ENCODE data around the gene MERTK. TPM values are rescaled to one million over a fixed set of nuclear protein-coding genes. Genes with fewer than 3 reads are reported as not detected.

MERTK gene
- total RNA-seq, 1 donor from 2014 or later = 3.2 TPM

DNA sequence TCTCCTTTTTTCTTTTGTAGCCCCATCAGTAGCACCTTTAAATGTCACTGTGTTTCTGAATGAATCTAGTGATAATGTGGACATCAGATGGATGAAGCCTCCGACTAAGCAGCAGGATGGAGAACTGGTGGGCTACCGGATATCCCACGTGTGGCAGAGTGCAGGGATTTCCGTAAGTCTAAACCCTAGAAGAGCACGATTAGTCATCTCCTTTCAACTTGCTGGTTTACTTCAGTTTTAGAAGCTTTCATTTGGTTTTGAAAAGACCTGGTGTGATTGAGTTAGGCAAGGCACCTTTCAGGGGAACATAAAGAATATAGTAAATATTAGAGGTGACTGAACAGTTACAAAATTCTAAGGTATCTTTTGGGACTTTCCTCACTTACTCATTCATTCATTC, 84.4 kb downstream of the MERTK start:
- H3K36me3 Mint-ChIP-seq (ENCODE audit: low read depth) = peaks cover 11% of the 10 kb centered on the region
- TF ChIP-seq, protein P1, sequence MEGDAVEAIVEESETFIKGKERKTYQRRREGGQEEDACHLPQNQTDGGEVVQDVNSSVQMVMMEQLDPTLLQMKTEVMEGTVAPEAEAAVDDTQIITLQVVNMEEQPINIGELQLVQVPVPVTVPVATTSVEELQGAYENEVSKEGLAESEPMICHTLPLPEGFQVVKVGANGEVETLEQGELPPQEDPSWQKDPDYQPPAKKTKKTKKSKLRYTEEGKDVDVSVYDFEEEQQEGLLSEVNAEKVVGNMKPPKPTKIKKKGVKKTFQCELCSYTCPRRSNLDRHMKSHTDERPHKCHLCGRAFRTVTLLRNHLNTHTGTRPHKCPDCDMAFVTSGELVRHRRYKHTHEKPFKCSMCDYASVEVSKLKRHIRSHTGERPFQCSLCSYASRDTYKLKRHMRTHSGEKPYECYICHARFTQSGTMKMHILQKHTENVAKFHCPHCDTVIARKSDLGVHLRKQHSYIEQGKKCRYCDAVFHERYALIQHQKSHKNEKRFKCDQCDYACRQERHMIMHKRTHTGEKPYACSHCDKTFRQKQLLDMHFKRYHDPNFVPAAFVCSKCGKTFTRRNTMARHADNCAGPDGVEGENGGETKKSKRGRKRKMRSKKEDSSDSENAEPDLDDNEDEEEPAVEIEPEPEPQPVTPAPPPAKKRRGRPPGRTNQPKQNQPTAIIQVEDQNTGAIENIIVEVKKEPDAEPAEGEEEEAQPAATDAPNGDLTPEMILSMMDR (IDR thresholded peaks at IDR 0.05) = no peak
- H3K27me3 Mint-ChIP-seq (ENCODE audit: low read depth) = no peaks in the 10 kb centered on the region
- no peak overlapping the region for H3K27ac Mint-ChIP-seq (ENCODE audit: unreplicated experiment)
- H3K4me1 Mint-ChIP-seq (ENCODE audit: low read depth) = peaks cover 27% of the 10 kb centered on the region
- H3K4me3 Mint-ChIP-seq (ENCODE audit: unreplicated experiment) = no peak overlapping the region
- peaks cover 4% of the 10 kb centered on the region for H3K9me3 Mint-ChIP-seq (ENCODE audit: low read depth)
- DNase-seq (ENCODE audit: low spot score) = no peak

DNA sequence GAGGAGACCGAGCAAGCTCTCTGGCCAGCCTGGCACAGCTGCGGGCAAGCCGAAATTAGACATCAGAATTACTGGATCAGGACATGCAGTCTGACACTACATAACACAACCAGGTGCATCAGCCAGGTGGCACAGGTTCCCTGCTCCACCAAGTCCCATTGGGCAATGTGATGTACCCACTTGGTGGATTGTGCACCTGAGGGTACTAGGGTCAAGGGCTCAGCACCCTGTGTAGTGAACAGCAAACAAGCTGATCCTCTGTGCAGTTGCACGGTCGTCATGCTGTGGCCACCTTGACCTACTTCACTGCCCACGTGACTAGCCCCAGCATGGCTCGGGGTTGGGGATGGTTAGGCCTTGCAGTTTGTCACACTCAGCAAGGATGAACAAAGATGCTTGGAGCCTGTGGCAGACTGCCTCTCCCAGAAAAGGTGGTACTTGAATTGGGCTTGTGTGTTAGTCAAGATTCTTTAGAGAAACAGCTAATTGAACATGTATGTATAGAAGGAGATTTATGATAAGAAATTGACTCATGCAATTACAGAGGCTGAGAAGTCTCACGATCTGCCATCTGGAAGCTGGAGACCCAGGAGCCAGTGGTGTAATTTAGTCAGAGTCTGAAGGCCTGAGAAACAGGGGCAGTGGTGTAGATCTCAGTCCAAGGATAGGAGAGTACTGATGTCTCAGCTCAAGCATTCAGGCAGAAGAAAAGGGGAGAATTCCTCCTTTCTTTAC, 85.2 kb downstream of the MERTK start:
- Mint-ChIP-seq H3K36me3 (ENCODE audit: low read depth) (peaks cover 8% of the 10 kb centered on the region), H3K27me3 (ENCODE audit: low read depth) (no peaks in the 10 kb centered on the region), H3K4me1 (ENCODE audit: low read depth) (peaks cover 27% of the 10 kb centered on the region), H3K27ac (ENCODE audit: unreplicated experiment) (no peak overlapping the region), H3K9me3 (ENCODE audit: low read depth) (no peaks in the 10 kb centered on the region), H3K4me3 (ENCODE audit: unreplicated experiment) (no peak overlapping the region)
- TF ChIP-seq, protein P1 (IDR thresholded peaks at IDR 0.05) = no peak
- no peak for DNase-seq (ENCODE audit: low spot score)

DNA sequence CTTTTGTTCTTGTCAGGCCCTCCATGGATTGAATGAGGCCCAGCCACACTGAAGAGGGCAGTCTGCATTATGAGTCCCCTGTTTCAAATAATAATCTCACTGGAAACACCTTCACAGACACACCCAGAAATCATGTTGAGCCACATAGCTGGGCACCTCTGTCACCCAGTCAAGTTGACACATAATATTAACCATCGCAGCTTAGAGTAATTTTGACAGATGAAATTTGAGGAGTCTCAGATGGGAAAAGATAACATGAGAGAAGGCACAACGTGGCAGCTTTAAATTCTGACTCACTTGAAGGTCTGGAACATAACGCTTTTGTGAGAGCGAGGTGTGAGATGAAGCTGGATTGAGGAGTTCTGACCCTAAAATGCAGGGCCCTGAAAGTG, 85.8 kb downstream of the MERTK start:
- Mint-ChIP-seq H3K27me3 (ENCODE audit: low read depth) (no peaks in the 10 kb centered on the region), H3K4me1 (ENCODE audit: low read depth) (peaks cover 27% of the 10 kb centered on the region), H3K4me3 (ENCODE audit: unreplicated experiment) (no peak overlapping the region), H3K9me3 (ENCODE audit: low read depth) (no peaks in the 10 kb centered on the region), H3K27ac (ENCODE audit: unreplicated experiment) (no peak overlapping the region), H3K36me3 (ENCODE audit: low read depth) (peaks cover 8% of the 10 kb centered on the region)
- no peak for DNase-seq (ENCODE audit: low spot score)
- TF ChIP-seq, protein P1 (IDR thresholded peaks at IDR 0.05) = no peak

DNA sequence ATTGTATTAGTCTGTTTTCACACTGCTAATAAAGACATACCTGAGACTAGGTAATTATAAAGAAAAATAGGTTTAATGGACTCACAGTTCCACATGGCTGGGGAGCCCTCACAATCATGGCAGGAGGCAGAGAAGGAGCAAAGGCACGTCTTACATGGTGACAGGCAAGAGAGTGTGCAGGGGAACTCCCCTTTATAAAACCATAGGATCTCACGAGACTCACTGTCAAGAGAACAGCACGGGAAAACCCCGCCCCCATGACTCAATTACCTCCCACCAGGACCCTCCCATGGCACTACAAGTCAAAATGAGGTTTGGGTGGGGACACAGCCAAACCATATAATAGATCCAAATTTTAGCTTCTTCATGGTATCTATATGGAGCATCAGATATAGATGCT, 87.1 kb downstream of the MERTK start:
- no peak overlapping the region for H3K27ac Mint-ChIP-seq (ENCODE audit: unreplicated experiment)
- H3K4me3 Mint-ChIP-seq (ENCODE audit: unreplicated experiment) = no peak overlapping the region
- H3K36me3 Mint-ChIP-seq (ENCODE audit: low read depth) = peaks cover 8% of the 10 kb centered on the region
- TF ChIP-seq, protein P1 (IDR thresholded peaks at IDR 0.05) = no peak
- peaks cover 27% of the 10 kb centered on the region for H3K4me1 Mint-ChIP-seq (ENCODE audit: low read depth)
- H3K27me3 Mint-ChIP-seq (ENCODE audit: low read depth) = no peaks in the 10 kb centered on the region
- DNase-seq (ENCODE audit: low spot score) = no peak
- H3K9me3 Mint-ChIP-seq (ENCODE audit: low read depth) = no peaks in the 10 kb centered on the region

DNA sequence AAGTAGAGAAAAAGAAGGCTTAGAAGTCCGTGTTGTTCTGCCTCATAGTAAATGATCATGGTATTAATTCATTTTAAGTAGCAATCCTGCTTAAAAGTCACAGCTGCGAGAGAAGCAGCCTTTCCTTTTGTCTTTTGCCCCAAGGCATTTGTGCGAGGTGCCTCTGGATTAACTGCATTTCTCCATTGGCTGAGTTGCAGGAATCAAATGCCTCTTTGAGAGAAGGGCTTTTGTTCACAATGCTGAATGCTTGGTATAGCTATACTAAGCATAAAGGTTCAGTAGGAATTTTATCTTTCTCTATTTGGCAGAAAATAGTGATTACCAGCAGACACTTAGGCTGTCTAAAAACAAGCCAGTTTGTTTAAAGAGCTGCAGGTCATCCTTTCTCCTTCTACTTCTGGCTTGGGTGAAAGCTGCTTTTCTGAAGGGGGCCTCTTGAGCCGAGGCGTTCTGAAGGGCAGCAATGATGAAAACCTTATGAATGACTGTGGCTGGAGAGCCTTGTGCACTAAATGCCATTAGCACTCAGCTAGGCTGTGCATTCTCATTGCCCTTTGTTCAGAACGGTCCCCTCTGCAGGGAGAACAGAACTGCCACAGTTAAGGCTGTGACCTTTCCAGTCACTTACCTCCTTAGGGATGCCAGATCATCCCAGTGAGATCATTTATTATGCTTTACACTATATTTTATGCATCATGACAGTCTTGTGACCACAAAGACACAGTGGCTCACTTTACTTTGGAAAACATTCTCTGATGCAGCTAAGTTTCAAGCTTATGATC, 87.9 kb downstream of the MERTK start:
- H3K36me3 Mint-ChIP-seq (ENCODE audit: low read depth) = peaks cover 8% of the 10 kb centered on the region
- TF ChIP-seq, protein P1 (IDR thresholded peaks at IDR 0.05) = no peak
- no peak for DNase-seq (ENCODE audit: low spot score)
- peak overlapping the region; percentile 23 for H3K27ac Mint-ChIP-seq (ENCODE audit: unreplicated experiment)
- no peak overlapping the region for H3K4me3 Mint-ChIP-seq (ENCODE audit: unreplicated experiment)
- peaks cover 27% of the 10 kb centered on the region for H3K4me1 Mint-ChIP-seq (ENCODE audit: low read depth)
- no peaks in the 10 kb centered on the region for H3K27me3 Mint-ChIP-seq (ENCODE audit: low read depth)
- no peaks in the 10 kb centered on the region for H3K9me3 Mint-ChIP-seq (ENCODE audit: low read depth)
